ENCODE data around the gene SLC30A7. TPM values are rescaled to one million over a fixed set of nuclear protein-coding genes. Genes with fewer than 3 reads are reported as not detected.

Gene SLC30A7
- total RNA-seq, 2 experiments from 2014 or later: 21.6 to 21.7 TPM

DNA sequence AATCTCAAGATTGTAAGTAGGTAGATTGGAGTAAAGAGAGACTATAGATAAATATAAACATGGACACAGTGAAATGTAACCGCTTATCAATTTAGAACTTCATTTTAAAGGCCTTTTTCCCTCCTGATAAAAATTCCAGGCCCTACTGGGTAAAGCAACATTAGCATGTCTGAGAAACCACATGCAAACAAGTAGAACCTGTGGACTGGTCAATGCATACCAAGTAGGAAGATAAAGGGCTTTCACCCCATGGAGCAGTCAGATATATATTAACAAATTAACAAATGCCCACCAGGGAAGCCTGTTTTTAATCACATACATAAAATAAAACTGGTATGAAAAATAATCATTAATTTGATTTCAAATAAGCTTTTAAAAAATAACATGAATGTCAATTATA, 121.6 kb downstream of the SLC30A7 start:
- Mint-ChIP-seq H3K27ac (no peak overlapping the region), H3K27me3 (no peaks in the 10 kb centered on the region), H3K9me3 (no peaks in the 10 kb centered on the region), H3K36me3 (ENCODE audit: low read depth) (peaks cover 85% of the 10 kb centered on the region), H3K4me3 (no peak overlapping the region), H3K4me1 (ENCODE audit: low read depth) (peaks cover 63% of the 10 kb centered on the region)
- H3K9me3 ChIP-seq (ENCODE audit: control insufficient read depth in 1 of 2, insufficient read depth in 1 of 2, low read length in 2 of 2): no peaks in the 10 kb centered on the region
- peaks cover 35% of the 10 kb centered on the region for H3K36me3 ChIP-seq (ENCODE audit: insufficient read depth, low read length)
- TF ChIP-seq, protein P1, sequence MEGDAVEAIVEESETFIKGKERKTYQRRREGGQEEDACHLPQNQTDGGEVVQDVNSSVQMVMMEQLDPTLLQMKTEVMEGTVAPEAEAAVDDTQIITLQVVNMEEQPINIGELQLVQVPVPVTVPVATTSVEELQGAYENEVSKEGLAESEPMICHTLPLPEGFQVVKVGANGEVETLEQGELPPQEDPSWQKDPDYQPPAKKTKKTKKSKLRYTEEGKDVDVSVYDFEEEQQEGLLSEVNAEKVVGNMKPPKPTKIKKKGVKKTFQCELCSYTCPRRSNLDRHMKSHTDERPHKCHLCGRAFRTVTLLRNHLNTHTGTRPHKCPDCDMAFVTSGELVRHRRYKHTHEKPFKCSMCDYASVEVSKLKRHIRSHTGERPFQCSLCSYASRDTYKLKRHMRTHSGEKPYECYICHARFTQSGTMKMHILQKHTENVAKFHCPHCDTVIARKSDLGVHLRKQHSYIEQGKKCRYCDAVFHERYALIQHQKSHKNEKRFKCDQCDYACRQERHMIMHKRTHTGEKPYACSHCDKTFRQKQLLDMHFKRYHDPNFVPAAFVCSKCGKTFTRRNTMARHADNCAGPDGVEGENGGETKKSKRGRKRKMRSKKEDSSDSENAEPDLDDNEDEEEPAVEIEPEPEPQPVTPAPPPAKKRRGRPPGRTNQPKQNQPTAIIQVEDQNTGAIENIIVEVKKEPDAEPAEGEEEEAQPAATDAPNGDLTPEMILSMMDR (IDR thresholded peaks at IDR 0.05): no peak
- H3K4me1 ChIP-seq (ENCODE audit: insufficient read depth, low read length): no peaks in the 10 kb centered on the region
- ChIA-PET CTCF (no interaction called here), POLR2A (no interaction called here)
- no peaks in the 10 kb centered on the region for H3K27me3 ChIP-seq (ENCODE audit: control insufficient read depth in 1 of 2, insufficient read depth in 2 of 2, low read length in 2 of 2)
- intact Hi-C loops (cut with DNase I, micrococcal nuclease): no loop called here
- DNase-seq: no peak
- no peak for ATAC-seq (ENCODE audit: poor library complexity)
- no peak overlapping the region for H3K4me3 ChIP-seq (ENCODE audit: low read length)
- H3K27ac ChIP-seq (ENCODE audit: low read depth in 1 of 2, low read length in 2 of 2): no peak overlapping the region

DNA sequence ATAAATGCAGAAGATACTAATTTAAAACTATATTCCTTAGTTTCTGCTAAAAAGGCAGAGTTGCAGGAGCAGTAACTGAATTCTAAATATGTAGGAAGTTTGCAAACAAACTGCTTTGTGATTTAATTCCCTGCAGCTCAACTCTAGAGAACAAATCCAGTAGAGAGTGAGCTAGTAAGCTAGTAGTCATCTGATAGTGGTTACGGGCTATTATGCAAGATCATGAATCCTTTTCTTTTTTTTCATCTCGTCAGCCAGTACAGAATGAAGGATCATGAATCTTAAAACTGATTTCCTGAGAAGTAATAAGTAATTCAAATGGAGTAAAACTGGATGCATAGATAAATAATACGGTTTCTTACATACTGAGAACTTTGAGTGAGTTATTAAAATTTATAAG, 126.4 kb downstream of the SLC30A7 start:
- Mint-ChIP-seq H3K27ac (peak overlapping the region; percentile 34), H3K4me3 (no peak overlapping the region), H3K27me3 (no peaks in the 10 kb centered on the region), H3K9me3 (no peaks in the 10 kb centered on the region), H3K36me3 (ENCODE audit: low read depth) (peaks cover 81% of the 10 kb centered on the region), H3K4me1 (ENCODE audit: low read depth) (peaks cover 83% of the 10 kb centered on the region)
- intact Hi-C loops (cut with DNase I, micrococcal nuclease): no loop called here
- TF ChIP-seq, protein P1 (IDR thresholded peaks at IDR 0.05): no peak
- H3K4me3 ChIP-seq (ENCODE audit: low read length): no peak overlapping the region
- H3K4me1 ChIP-seq (ENCODE audit: insufficient read depth, low read length): peaks cover 13% of the 10 kb centered on the region
- ATAC-seq (ENCODE audit: poor library complexity) (no peak), DNase-seq (no peak)
- H3K27me3 ChIP-seq (ENCODE audit: control insufficient read depth in 1 of 2, insufficient read depth in 2 of 2, low read length in 2 of 2): no peaks in the 10 kb centered on the region
- CTCF ChIA-PET: interaction anchor here (0.9 to 3.4 kb wide), 2 partner anchors 11 to 266 kb away, joined by 4 to 11 read pairs; no protein-coding TSS in a partner anchor
- no peaks in the 10 kb centered on the region for H3K9me3 ChIP-seq (ENCODE audit: control insufficient read depth in 1 of 2, insufficient read depth in 1 of 2, low read length in 2 of 2)
- no peak overlapping the region for H3K27ac ChIP-seq (ENCODE audit: low read depth in 1 of 2, low read length in 2 of 2)
- POLR2A ChIA-PET: no interaction called here
- peaks cover 37% of the 10 kb centered on the region for H3K36me3 ChIP-seq (ENCODE audit: insufficient read depth, low read length)

DNA sequence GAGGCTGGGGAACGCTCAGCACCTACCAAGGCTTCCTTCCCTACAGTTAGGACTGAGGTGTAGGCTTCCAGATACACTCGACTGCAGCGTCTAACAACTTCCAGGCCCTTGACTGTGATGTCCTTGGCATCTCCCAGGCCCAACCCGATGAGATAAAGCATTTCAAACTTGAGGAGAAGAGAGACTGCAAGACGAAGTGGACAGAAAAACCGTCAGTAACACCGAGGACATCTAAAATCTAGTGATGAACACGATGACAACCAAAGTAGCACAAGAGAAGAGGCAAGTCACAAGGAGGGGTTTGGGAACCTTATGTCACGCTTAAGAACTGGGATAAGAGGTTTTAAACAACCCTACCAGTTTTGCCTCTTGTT, 129.4 kb downstream of the SLC30A7 start:
- POLR2A ChIA-PET: interaction anchor here (0.6 to 2.5 kb wide), 8 partner anchors 12 to 212 kb away, joined by 3 to 8 read pairs (median 3); partner anchors contain the start of gene S1PR1
- peak overlapping the region; percentile 98 for H3K27ac Mint-ChIP-seq
- H3K4me3 Mint-ChIP-seq: peak overlapping the region; percentile 97
- Histone ChIP-seq H3K27ac (ENCODE audit: low read depth in 1 of 2, low read length in 2 of 2) (peak overlapping the region; percentile 63 to 75), H3K4me3 (ENCODE audit: low read length) (peak overlapping the region; percentile 77), H3K36me3 (ENCODE audit: insufficient read depth, low read length) (peaks cover 23% of the 10 kb centered on the region), H3K27me3 (ENCODE audit: control insufficient read depth in 1 of 2, insufficient read depth in 2 of 2, low read length in 2 of 2) (no peaks in the 10 kb centered on the region), H3K9me3 (ENCODE audit: control insufficient read depth in 1 of 2, insufficient read depth in 1 of 2, low read length in 2 of 2) (no peaks in the 10 kb centered on the region), H3K4me1 (ENCODE audit: insufficient read depth, low read length) (peaks cover 19% of the 10 kb centered on the region)
- H3K27me3 Mint-ChIP-seq: no peaks in the 10 kb centered on the region
- DNase-seq: peak in 6 of 14 experiments; percentile 3 to 26 (median 12)
- TF ChIP-seq, protein P1 (IDR thresholded peaks at IDR 0.05): no peak
- CTCF ChIA-PET: interaction anchor here (1.0 to 3.9 kb wide), 4 partner anchors 12 to 214 kb away, joined by 3 to 11 read pairs (median 4); no protein-coding TSS in a partner anchor
- H3K4me1 Mint-ChIP-seq (ENCODE audit: low read depth): peaks cover 92% of the 10 kb centered on the region
- ATAC-seq (ENCODE audit: poor library complexity): peak; percentile 43
- H3K36me3 Mint-ChIP-seq (ENCODE audit: low read depth): peaks cover 75% of the 10 kb centered on the region
- no peaks in the 10 kb centered on the region for H3K9me3 Mint-ChIP-seq
- intact Hi-C loops (cut with DNase I, micrococcal nuclease): loop anchor here (1.0 to 5.0 kb wide), 5 partner anchors 52 to 262 kb away; no protein-coding TSS in a partner anchor

All from CD4-positive, alpha-beta T cell (primary cell).